Astrocyte (in vitro differentiated cells and primary cell): Measurements from ENCODE around the gene PAM. TPM values are rescaled to one million over a fixed set of nuclear protein-coding genes. Genes with fewer than 3 reads are reported as not detected.
A peak's percentile ranks its signal among the peaks of the same experiment; 100 is the strongest.

ENCODE experiments used
- DNase-seq: peaks from one replicate; pipeline ENCODE4 v3.0.0-alpha.2; 2010; ENCODE audit warnings: low read depth
- FAIRE-seq: peaks from 2 replicates; lab custom pipeline; 2011; peaks lifted over from hg19 to GRCh38; lab: Jason Lieb, UNC
- H2AFZ ChIP-seq: 2 replicates; pipeline ENCODE4 v1.6.0; 2012; ENCODE audit warnings: low read depth, low read length, inconsistent platforms
- H3K27ac ChIP-seq: 2 replicates; pipeline ENCODE4 v1.5.1; 2011; ENCODE audit warnings: low read depth, low read length, inconsistent platforms
- H3K27me3 ChIP-seq: 2 replicates; pipeline ENCODE4 v1.6.0; 2011; ENCODE audit warnings: low read length, inconsistent platforms; ENCODE audit not compliant: insufficient read depth
- H3K36me3 ChIP-seq: 2 replicates; pipeline ENCODE4 v1.5.1; 2011; ENCODE audit warnings: low read length, inconsistent platforms; ENCODE audit not compliant: insufficient read depth
- H3K4me1 ChIP-seq: 2 replicates; pipeline ENCODE4 v1.5.1; 2011; ENCODE audit warnings: low read length, inconsistent platforms; ENCODE audit not compliant: insufficient read depth
- H3K4me2 ChIP-seq: 2 replicates; pipeline ENCODE4 v1.6.0; 2012; ENCODE audit warnings: low read length, inconsistent platforms
- H3K4me3 ChIP-seq: 2 replicates; pipeline ENCODE4 v1.5.1; 2011; ENCODE audit warnings: low read depth, mild to moderate bottlenecking, low read length, inconsistent platforms; ENCODE audit not compliant: insufficient read depth
- H3K79me2 ChIP-seq: 2 replicates; pipeline ENCODE4 v1.6.0; 2012; ENCODE audit warnings: mild to moderate bottlenecking, low read length, inconsistent platforms; ENCODE audit not compliant: insufficient read depth
- H3K9ac ChIP-seq: 2 replicates; pipeline ENCODE4 v1.6.0; 2012; ENCODE audit warnings: mild to moderate bottlenecking, low read length, inconsistent platforms
- H3K9me3 ChIP-seq: 2 replicates; pipeline ENCODE4 v1.5.1; 2012; ENCODE audit warnings: low read depth, mild to moderate bottlenecking, low read length, inconsistent platforms; ENCODE audit not compliant: insufficient read depth
- H4K20me1 ChIP-seq: 2 replicates; pipeline ENCODE4 v1.6.0; 2012; ENCODE audit warnings: low read length, inconsistent platforms; ENCODE audit not compliant: insufficient read depth
- H3K27ac Mint-ChIP-seq: one replicate; pipeline ENCODE4 v1.8.0; 2021; ENCODE audit warnings: mild to moderate bottlenecking, mixed read lengths; ENCODE audit not compliant: unreplicated experiment
- H3K27me3 Mint-ChIP-seq: one replicate; pipeline ENCODE4 v1.8.0; 2021; ENCODE audit warnings: low read depth, mixed read lengths; ENCODE audit not compliant: unreplicated experiment
- H3K36me3 Mint-ChIP-seq: one replicate; pipeline ENCODE4 v1.8.0; 2021; ENCODE audit warnings: low read depth, mixed read lengths; ENCODE audit not compliant: unreplicated experiment
- H3K4me1 Mint-ChIP-seq: one replicate; pipeline ENCODE4 v1.8.0; 2021; ENCODE audit warnings: low read depth, mixed read lengths; ENCODE audit not compliant: unreplicated experiment
- H3K4me3 Mint-ChIP-seq: one replicate; pipeline ENCODE4 v1.8.0; 2021; ENCODE audit warnings: mild to moderate bottlenecking, moderate library complexity, mixed read lengths; ENCODE audit not compliant: unreplicated experiment
- H3K9me3 Mint-ChIP-seq: one replicate; pipeline ENCODE4 v1.8.0; 2021; ENCODE audit warnings: mild to moderate bottlenecking, mixed read lengths; ENCODE audit not compliant: unreplicated experiment
- EZH2 ChIP-seq: IDR thresholded peaks from 2 replicates; pipeline ENCODE4 v1.6.1; 2012; ENCODE audit warnings: mild to moderate bottlenecking, low read length, inconsistent platforms; ENCODE audit not compliant: insufficient read depth
- total RNA-seq: library from RNA; stranded (reverse); gene quantifications from 2 replicates; pipeline ENCODE4 v1.2.1, GENCODE V29; 2021
- TF ChIP-seq, protein P1 (sequence below): IDR thresholded peaks from 2 replicates; pipeline ENCODE4 v1.5.1; 2011; ENCODE audit warnings: low read depth, mild to moderate bottlenecking, inconsistent platforms, low read length, moderate library complexity; ENCODE audit not compliant: insufficient read depth

PAM gene
- total RNA-seq, 1 donor from 2014 or later = 301 TPM

DNA sequence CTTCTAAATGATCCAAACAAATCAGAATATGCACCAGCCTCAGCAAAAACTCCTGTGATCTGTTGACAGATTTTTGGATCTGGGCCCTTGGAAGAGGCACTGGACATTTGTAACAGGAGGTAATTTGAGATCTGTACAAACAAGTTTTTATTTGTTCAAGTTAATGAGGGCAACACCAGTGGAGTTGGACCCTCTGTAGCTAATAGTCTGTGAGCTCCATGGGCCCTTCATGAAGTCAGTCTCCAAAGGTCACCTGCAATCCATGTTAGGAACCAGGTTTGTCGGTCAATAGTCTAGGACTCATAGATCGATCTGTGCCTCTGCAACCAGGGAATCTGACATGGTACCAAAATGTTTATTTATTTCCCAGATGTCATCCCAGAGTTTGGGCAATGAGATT, 40.9 kb downstream of the PAM start:
- Histone ChIP-seq H3K36me3 (no peaks in the 10 kb centered on the region), H2AFZ (no peak overlapping the region), H3K4me3 (no peak overlapping the region), H3K79me2 (no peaks in the 10 kb centered on the region), H3K4me2 (no peak overlapping the region), H3K9ac (no peak overlapping the region), H3K27ac (no peak overlapping the region), H3K9me3 (no peaks in the 10 kb centered on the region), H3K4me1 (no peaks in the 10 kb centered on the region), H3K27me3 (no peaks in the 10 kb centered on the region), H4K20me1 (no peaks in the 10 kb centered on the region)
- Mint-ChIP-seq H3K4me3 (no peak overlapping the region), H3K9me3 (no peaks in the 10 kb centered on the region), H3K27me3 (no peaks in the 10 kb centered on the region), H3K36me3 (no peaks in the 10 kb centered on the region), H3K27ac (peak overlapping the region; percentile 27), H3K4me1 (peaks cover 29% of the 10 kb centered on the region)
- no peak for TF ChIP-seq EZH2
- TF ChIP-seq, protein P1, sequence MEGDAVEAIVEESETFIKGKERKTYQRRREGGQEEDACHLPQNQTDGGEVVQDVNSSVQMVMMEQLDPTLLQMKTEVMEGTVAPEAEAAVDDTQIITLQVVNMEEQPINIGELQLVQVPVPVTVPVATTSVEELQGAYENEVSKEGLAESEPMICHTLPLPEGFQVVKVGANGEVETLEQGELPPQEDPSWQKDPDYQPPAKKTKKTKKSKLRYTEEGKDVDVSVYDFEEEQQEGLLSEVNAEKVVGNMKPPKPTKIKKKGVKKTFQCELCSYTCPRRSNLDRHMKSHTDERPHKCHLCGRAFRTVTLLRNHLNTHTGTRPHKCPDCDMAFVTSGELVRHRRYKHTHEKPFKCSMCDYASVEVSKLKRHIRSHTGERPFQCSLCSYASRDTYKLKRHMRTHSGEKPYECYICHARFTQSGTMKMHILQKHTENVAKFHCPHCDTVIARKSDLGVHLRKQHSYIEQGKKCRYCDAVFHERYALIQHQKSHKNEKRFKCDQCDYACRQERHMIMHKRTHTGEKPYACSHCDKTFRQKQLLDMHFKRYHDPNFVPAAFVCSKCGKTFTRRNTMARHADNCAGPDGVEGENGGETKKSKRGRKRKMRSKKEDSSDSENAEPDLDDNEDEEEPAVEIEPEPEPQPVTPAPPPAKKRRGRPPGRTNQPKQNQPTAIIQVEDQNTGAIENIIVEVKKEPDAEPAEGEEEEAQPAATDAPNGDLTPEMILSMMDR = no peak
- no peak for DNase-seq
- FAIRE-seq = no peak

DNA sequence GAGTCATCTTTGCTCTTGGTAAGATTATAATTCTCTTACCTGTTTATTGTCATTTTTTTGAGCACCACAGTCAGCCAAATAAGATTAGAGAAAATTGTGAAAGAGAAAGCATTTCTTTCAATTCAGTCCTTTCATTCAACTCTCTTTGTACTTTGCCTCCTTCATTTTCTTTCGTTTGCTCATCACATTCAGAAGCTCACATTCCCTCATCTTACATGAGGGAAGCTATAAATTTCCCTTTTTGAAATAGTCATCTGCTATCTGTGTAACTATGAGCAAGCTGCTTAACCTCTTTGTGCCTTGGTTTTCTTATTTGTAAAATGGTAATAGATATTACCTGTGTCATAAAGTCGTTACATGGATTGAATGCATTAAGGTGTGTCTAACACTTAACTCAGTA, 41.4 kb downstream of the PAM start:
- H3K4me1 ChIP-seq = no peaks in the 10 kb centered on the region
- H3K79me2 ChIP-seq = no peaks in the 10 kb centered on the region
- Mint-ChIP-seq H3K27ac (peak overlapping the region; percentile 27), H3K4me1 (peaks cover 33% of the 10 kb centered on the region), H3K4me3 (no peak overlapping the region), H3K9me3 (no peaks in the 10 kb centered on the region), H3K36me3 (no peaks in the 10 kb centered on the region), H3K27me3 (no peaks in the 10 kb centered on the region)
- H2AFZ ChIP-seq = no peak overlapping the region
- H4K20me1 ChIP-seq = no peaks in the 10 kb centered on the region
- no peak for TF ChIP-seq EZH2
- TF ChIP-seq, protein P1 = no peak
- no peak overlapping the region for H3K9ac ChIP-seq
- no peak for DNase-seq
- peak; percentile 67 for FAIRE-seq
- H3K4me3 ChIP-seq = no peak overlapping the region
- no peaks in the 10 kb centered on the region for H3K27me3 ChIP-seq
- no peaks in the 10 kb centered on the region for H3K36me3 ChIP-seq
- no peak overlapping the region for H3K27ac ChIP-seq
- H3K4me2 ChIP-seq = no peak overlapping the region
- no peaks in the 10 kb centered on the region for H3K9me3 ChIP-seq

DNA sequence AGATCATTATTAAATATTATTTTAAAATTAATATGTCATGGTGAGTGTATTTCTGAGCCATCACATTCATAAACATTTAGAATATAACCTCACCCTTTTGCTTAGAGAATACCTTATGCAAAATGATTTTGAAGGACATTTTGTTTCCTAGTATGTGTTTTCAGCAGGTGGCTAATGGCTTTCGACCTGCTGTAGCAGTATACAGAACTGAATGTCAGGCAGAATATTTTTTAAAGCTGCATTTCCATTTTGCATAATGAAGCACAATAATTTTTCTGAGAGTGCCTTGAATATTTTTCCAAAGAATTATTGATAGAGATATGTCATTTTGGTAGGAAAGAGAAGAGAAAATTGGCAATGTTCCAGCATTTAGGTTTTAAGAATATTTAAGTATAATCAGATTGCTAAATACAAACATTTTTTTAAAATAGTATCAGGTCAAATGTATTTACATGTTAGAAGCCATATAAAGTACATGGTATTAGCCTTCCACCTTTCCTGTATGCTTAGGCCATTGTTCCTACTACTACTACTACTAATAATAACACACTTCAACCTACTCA, 42.3 kb downstream of the PAM start:
- Histone ChIP-seq H3K36me3 (no peaks in the 10 kb centered on the region), H3K9me3 (no peaks in the 10 kb centered on the region), H3K4me1 (no peaks in the 10 kb centered on the region), H3K9ac (no peak overlapping the region), H3K4me3 (no peak overlapping the region), H3K4me2 (no peak overlapping the region), H3K27ac (no peak overlapping the region), H3K27me3 (no peaks in the 10 kb centered on the region), H4K20me1 (no peaks in the 10 kb centered on the region), H3K79me2 (no peaks in the 10 kb centered on the region), H2AFZ (no peak overlapping the region)
- H3K27ac Mint-ChIP-seq = no peak overlapping the region
- H3K36me3 Mint-ChIP-seq = no peaks in the 10 kb centered on the region
- FAIRE-seq (no peak), DNase-seq (no peak)
- no peak overlapping the region for H3K4me3 Mint-ChIP-seq
- TF ChIP-seq EZH2 = no peak
- TF ChIP-seq, protein P1 = no peak
- no peaks in the 10 kb centered on the region for H3K27me3 Mint-ChIP-seq
- H3K9me3 Mint-ChIP-seq = no peaks in the 10 kb centered on the region
- peaks cover 26% of the 10 kb centered on the region for H3K4me1 Mint-ChIP-seq
